ENCODE measurements around the gene ORC5.

Gene ORC5

GRCh38 chr7:104175361-104175984, 32.3 kb downstream of the ORC5 start:
- Histone ChIP-seq H3K4me3 (ENCODE audit: low read length) (no peak overlapping the region), H2AFZ (ENCODE audit: low read depth, low read length) (peak overlapping the region; percentile 3), H3K27me3 (ENCODE audit: insufficient read depth, low read length) (no peaks in the 10 kb centered on the region), H3K9me3 (ENCODE audit: low read length) (peaks cover 15% of the 10 kb centered on the region), H3K36me3 (ENCODE audit: insufficient read depth, low read length) (peaks cover 16% of the 10 kb centered on the region), H3K4me1 (ENCODE audit: insufficient read depth, low read length) (peaks cover 23% of the 10 kb centered on the region)

- Histone ChIP-seq H3K9me3 (ENCODE audit: low read length) (peaks cover 12% of the 10 kb centered on the region), H3K36me3 (ENCODE audit: insufficient read depth, low read length) (peaks cover 13% of the 10 kb centered on the region), H3K4me1 (ENCODE audit: insufficient read depth, low read length) (peaks cover 23% of the 10 kb centered on the region), H3K27me3 (ENCODE audit: insufficient read depth, low read length) (no peaks in the 10 kb centered on the region), H3K4me3 (ENCODE audit: low read length) (no peak overlapping the region), H2AFZ (ENCODE audit: low read depth, low read length) (peak overlapping the region; percentile 3)
Measured at GRCh38 chr7:104174798-104175197, 33.0 kb downstream of the ORC5 start.

GRCh38 chr7:104162081-104162480, 45.7 kb downstream of the ORC5 start:
- Histone ChIP-seq H3K27me3 (ENCODE audit: insufficient read depth, low read length) (no peaks in the 10 kb centered on the region), H3K36me3 (ENCODE audit: insufficient read depth, low read length) (peaks cover 40% of the 10 kb centered on the region)

GRCh38 chr7:104161244-104161643, 46.6 kb downstream of the ORC5 start:
- Histone ChIP-seq H3K9me3 (ENCODE audit: low read length) (no peaks in the 10 kb centered on the region), H3K4me1 (ENCODE audit: insufficient read depth, low read length) (no peaks in the 10 kb centered on the region), H3K4me3 (ENCODE audit: low read length) (no peak overlapping the region), H3K27me3 (ENCODE audit: insufficient read depth, low read length) (no peaks in the 10 kb centered on the region), H2AFZ (ENCODE audit: low read depth, low read length) (no peak overlapping the region), H3K36me3 (ENCODE audit: insufficient read depth, low read length) (peaks cover 38% of the 10 kb centered on the region)

More at GRCh38 chr7:104162081-104162480, 45.7 kb downstream of the ORC5 start:
- Histone ChIP-seq H3K9me3 (ENCODE audit: low read length) (no peaks in the 10 kb centered on the region), H2AFZ (ENCODE audit: low read depth, low read length) (no peak overlapping the region), H3K4me1 (ENCODE audit: insufficient read depth, low read length) (no peaks in the 10 kb centered on the region), H3K4me3 (ENCODE audit: low read length) (no peak overlapping the region)

GRCh38 chr7:104160375-104160774, 47.4 kb downstream of the ORC5 start:
- peaks cover 30% of the 10 kb centered on the region for H3K36me3 ChIP-seq (ENCODE audit: insufficient read depth, low read length)
- no peak overlapping the region for H3K4me3 ChIP-seq (ENCODE audit: low read length)
- H3K9me3 ChIP-seq (ENCODE audit: low read length): no peaks in the 10 kb centered on the region
- H2AFZ ChIP-seq (ENCODE audit: low read depth, low read length): no peak overlapping the region
- no peaks in the 10 kb centered on the region for H3K4me1 ChIP-seq (ENCODE audit: insufficient read depth, low read length)
- H3K27me3 ChIP-seq (ENCODE audit: insufficient read depth, low read length): no peaks in the 10 kb centered on the region

GRCh38 chr7:104156842-104157277, 51.0 kb downstream of the ORC5 start:
- Histone ChIP-seq H3K27me3 (ENCODE audit: insufficient read depth, low read length) (no peaks in the 10 kb centered on the region), H3K9me3 (ENCODE audit: low read length) (no peaks in the 10 kb centered on the region), H3K4me1 (ENCODE audit: insufficient read depth, low read length) (no peaks in the 10 kb centered on the region), H3K36me3 (ENCODE audit: insufficient read depth, low read length) (peaks cover 9% of the 10 kb centered on the region), H2AFZ (ENCODE audit: low read depth, low read length) (no peak overlapping the region), H3K4me3 (ENCODE audit: low read length) (no peak overlapping the region)

GRCh38 chr7:104153287-104153686, 54.5 kb downstream of the ORC5 start:
- no peaks in the 10 kb centered on the region for H3K4me1 ChIP-seq (ENCODE audit: insufficient read depth, low read length)
- no peak overlapping the region for H3K4me3 ChIP-seq (ENCODE audit: low read length)
- peaks cover 5% of the 10 kb centered on the region for H3K36me3 ChIP-seq (ENCODE audit: insufficient read depth, low read length)
- H3K27me3 ChIP-seq (ENCODE audit: insufficient read depth, low read length): no peaks in the 10 kb centered on the region
- no peaks in the 10 kb centered on the region for H3K9me3 ChIP-seq (ENCODE audit: low read length)
- no peak overlapping the region for H2AFZ ChIP-seq (ENCODE audit: low read depth, low read length)

GRCh38 chr7:104152468-104152867, 55.3 kb downstream of the ORC5 start:
- Histone ChIP-seq H3K36me3 (ENCODE audit: insufficient read depth, low read length) (peaks cover 2% of the 10 kb centered on the region), H3K9me3 (ENCODE audit: low read length) (no peaks in the 10 kb centered on the region), H2AFZ (ENCODE audit: low read depth, low read length) (no peak overlapping the region), H3K27me3 (ENCODE audit: insufficient read depth, low read length) (no peaks in the 10 kb centered on the region), H3K4me1 (ENCODE audit: insufficient read depth, low read length) (no peaks in the 10 kb centered on the region), H3K4me3 (ENCODE audit: low read length) (no peak overlapping the region)

GRCh38 chr7:104150470-104150869, 57.3 kb downstream of the ORC5 start:
- no peak overlapping the region for H3K4me3 ChIP-seq (ENCODE audit: low read length)
- H3K9me3 ChIP-seq (ENCODE audit: low read length): no peaks in the 10 kb centered on the region
- peaks cover 2% of the 10 kb centered on the region for H3K36me3 ChIP-seq (ENCODE audit: insufficient read depth, low read length)
- no peaks in the 10 kb centered on the region for H3K4me1 ChIP-seq (ENCODE audit: insufficient read depth, low read length)
- H2AFZ ChIP-seq (ENCODE audit: low read depth, low read length): no peak overlapping the region
- no peaks in the 10 kb centered on the region for H3K27me3 ChIP-seq (ENCODE audit: insufficient read depth, low read length)

GRCh38 chr7:104149822-104150221, 58.0 kb downstream of the ORC5 start:
- H3K4me1 ChIP-seq (ENCODE audit: insufficient read depth, low read length): no peaks in the 10 kb centered on the region
- no peak overlapping the region for H2AFZ ChIP-seq (ENCODE audit: low read depth, low read length)
- no peaks in the 10 kb centered on the region for H3K9me3 ChIP-seq (ENCODE audit: low read length)
- H3K4me3 ChIP-seq (ENCODE audit: low read length): no peak overlapping the region
- H3K27me3 ChIP-seq (ENCODE audit: insufficient read depth, low read length): no peaks in the 10 kb centered on the region
- H3K36me3 ChIP-seq (ENCODE audit: insufficient read depth, low read length): peaks cover 2% of the 10 kb centered on the region

GRCh38 chr7:104142147-104142546, 65.7 kb downstream of the ORC5 start:
- no peaks in the 10 kb centered on the region for H3K27me3 ChIP-seq (ENCODE audit: insufficient read depth, low read length)
- H3K9me3 ChIP-seq (ENCODE audit: low read length): no peaks in the 10 kb centered on the region
- no peak overlapping the region for H2AFZ ChIP-seq (ENCODE audit: low read depth, low read length)
- H3K4me1 ChIP-seq (ENCODE audit: insufficient read depth, low read length): no peaks in the 10 kb centered on the region
- H3K36me3 ChIP-seq (ENCODE audit: insufficient read depth, low read length): peaks cover 9% of the 10 kb centered on the region
- H3K4me3 ChIP-seq (ENCODE audit: low read length): no peak overlapping the region

- H3K27me3 ChIP-seq (ENCODE audit: insufficient read depth, low read length): no peaks in the 10 kb centered on the region
- H3K36me3 ChIP-seq (ENCODE audit: insufficient read depth, low read length): peaks cover 26% of the 10 kb centered on the region
- no peak overlapping the region for H3K4me3 ChIP-seq (ENCODE audit: low read length)
- no peaks in the 10 kb centered on the region for H3K9me3 ChIP-seq (ENCODE audit: low read length)
- H3K4me1 ChIP-seq (ENCODE audit: insufficient read depth, low read length): no peaks in the 10 kb centered on the region
- no peak overlapping the region for H2AFZ ChIP-seq (ENCODE audit: low read depth, low read length)
Measured at GRCh38 chr7:104137971-104138370, 69.8 kb downstream of the ORC5 start.

GRCh38 chr7:104137511-104137910, 70.3 kb downstream of the ORC5 start:
- no peaks in the 10 kb centered on the region for H3K4me1 ChIP-seq (ENCODE audit: insufficient read depth, low read length)
- H3K27me3 ChIP-seq (ENCODE audit: insufficient read depth, low read length): no peaks in the 10 kb centered on the region
- no peak overlapping the region for H3K4me3 ChIP-seq (ENCODE audit: low read length)
- no peaks in the 10 kb centered on the region for H3K9me3 ChIP-seq (ENCODE audit: low read length)
- H2AFZ ChIP-seq (ENCODE audit: low read depth, low read length): no peak overlapping the region
- peaks cover 29% of the 10 kb centered on the region for H3K36me3 ChIP-seq (ENCODE audit: insufficient read depth, low read length)

GRCh38 chr7:104136981-104137380, 70.8 kb downstream of the ORC5 start:
- Histone ChIP-seq H3K9me3 (ENCODE audit: low read length) (no peaks in the 10 kb centered on the region), H3K27me3 (ENCODE audit: insufficient read depth, low read length) (no peaks in the 10 kb centered on the region), H3K4me1 (ENCODE audit: insufficient read depth, low read length) (no peaks in the 10 kb centered on the region), H2AFZ (ENCODE audit: low read depth, low read length) (no peak overlapping the region), H3K4me3 (ENCODE audit: low read length) (no peak overlapping the region), H3K36me3 (ENCODE audit: insufficient read depth, low read length) (peaks cover 34% of the 10 kb centered on the region)
